Smooth muscle cell (in vitro differentiated cells): ENCODE measurements around the gene MOCS2. TPM values are rescaled to one million over a fixed set of nuclear protein-coding genes. Genes with fewer than 3 reads are reported as not detected.

Experiments
- DNase-seq: peaks from one replicate; lab custom pipeline; 2025; ENCODE audit not compliant: unreplicated experiment; lab: John Stamatoyannopoulos, UW
- H2AFZ ChIP-seq: fragments of 200-600 bp; sonication (generic); 2 replicates; pipeline ENCODE4 v1.6.0; 2016; ENCODE audit warnings: antibody characterized with exemption, low read depth, mild to moderate bottlenecking
- H3F3A ChIP-seq: fragments of 200-600 bp; sonication (generic); 2 replicates; pipeline ENCODE4 v1.6.0; 2017; ENCODE audit warnings: antibody characterized with exemption, low read depth
- H3K27ac ChIP-seq: fragments of 200-600 bp; sonication (generic); 2 replicates; pipeline ENCODE4 v1.5.1; 2016; ENCODE audit warnings: low read depth, mild to moderate bottlenecking
- H3K27me3 ChIP-seq: fragments of 200-600 bp; sonication (generic); 2 replicates; pipeline ENCODE4 v1.6.1; 2016; ENCODE audit warnings: low read depth, mild to moderate bottlenecking
- H3K36me3 ChIP-seq: fragments of 200-600 bp; sonication (generic); 2 replicates; pipeline ENCODE4 v1.5.1; 2016; ENCODE audit warnings: low read depth
- H3K4me1 ChIP-seq: fragments of 200-600 bp; sonication (generic); 2 replicates; pipeline ENCODE4 v1.5.1; 2016; ENCODE audit warnings: low read depth
- H3K4me2 ChIP-seq: fragments of 200-600 bp; sonication (generic); 2 replicates; pipeline ENCODE4 v1.6.0; 2016; ENCODE audit warnings: mild to moderate bottlenecking
- H3K4me3 ChIP-seq: fragments of 200-600 bp; sonication (generic); 2 replicates; pipeline ENCODE4 v1.5.1; 2016; ENCODE audit warnings: mild to moderate bottlenecking
- H3K79me2 ChIP-seq: fragments of 200-600 bp; sonication (generic); 2 replicates; pipeline ENCODE4 v1.6.0; 2016; ENCODE audit warnings: low read depth, mild to moderate bottlenecking
- H3K9ac ChIP-seq: fragments of 200-600 bp; sonication (generic); 2 replicates; pipeline ENCODE4 v1.6.0; 2016; ENCODE audit warnings: low read depth
- H3K9me3 ChIP-seq: fragments of 200-600 bp; sonication (generic); replicated peaks from 2 replicates; pipeline ENCODE4 v1.5.1; 2016; ENCODE audit warnings: low read depth
- H4K20me1 ChIP-seq: fragments of 200-600 bp; sonication (generic); 2 replicates; pipeline ENCODE4 v1.6.0; 2016; ENCODE audit warnings: low read depth
- WGBS: methylation state at CpG from one replicate; pipeline ENCODE4 v1.1.7; 2016; ENCODE audit warnings: low lambda C conversion rate; 5-methylcytosine and 5-hydroxymethylcytosine counted together
- polyA plus RNA-seq: library from polyadenylated mRNA; unstranded; fragments of >200 nt; fragmentation: Nextera tagmentation; extraction: Ambion mirVana; gene quantifications from 2 replicates; pipeline ENCODE4 v1.2.1, GENCODE V29; 2016
- total RNA-seq: library from RNA; depleted of rRNA; stranded (reverse); fragments of >200 nt; gene quantifications from 2 replicates; pipeline ENCODE4 v1.2.3, GENCODE V29; 2014
- TF ChIP-seq, protein P1 (sequence below): fragments of 200-600 bp; sonication (generic); IDR thresholded peaks from 2 replicates; pipeline ENCODE4 v1.5.1; 2017; ENCODE audit warnings: borderline replicate concordance, mild to moderate bottlenecking, antibody characterized with exemption; ENCODE audit not compliant: insufficient read depth, poor library complexity, severe bottlenecking

Gene MOCS2
- total and polyA plus RNA-seq, 2 experiments from 2014 or later, result 44.8 to 56.3 TPM

DNA sequence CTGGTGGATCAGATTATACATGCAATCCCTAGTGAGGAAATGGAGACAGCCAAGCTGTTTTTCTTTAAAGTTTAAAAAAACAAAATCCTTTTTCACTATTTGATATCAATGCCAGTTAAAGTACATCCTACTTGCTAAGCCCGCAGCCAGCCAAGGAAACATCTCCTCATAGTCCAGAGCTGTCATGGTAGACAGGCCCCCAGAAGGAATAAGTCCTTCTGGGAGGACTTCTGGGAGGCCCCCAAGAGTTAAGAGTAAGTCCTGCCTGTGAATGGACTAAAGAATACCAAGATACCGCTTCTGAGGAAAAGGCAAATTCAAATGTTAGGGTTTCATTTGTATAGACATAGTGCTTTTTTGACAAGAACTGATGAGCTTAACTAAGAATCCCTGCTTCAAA is 38.3 kb downstream of the MOCS2 start:
- DNase-seq, result no peak
- no peaks in the 10 kb centered on the region for H4K20me1 ChIP-seq
- no peaks in the 10 kb centered on the region for H3F3A ChIP-seq
- no peak overlapping the region for H3K4me3 ChIP-seq
- H2AFZ ChIP-seq, result peak overlapping the region; percentile 44
- no peaks in the 10 kb centered on the region for H3K27me3 ChIP-seq
- no peaks in the 10 kb centered on the region for H3K9me3 ChIP-seq
- H3K9ac ChIP-seq, result no peak overlapping the region
- no peaks in the 10 kb centered on the region for H3K79me2 ChIP-seq
- no peaks in the 10 kb centered on the region for H3K36me3 ChIP-seq
- 87% methylated on average over 2 of the region's 2 CpGs for WGBS
- TF ChIP-seq, protein P1, sequence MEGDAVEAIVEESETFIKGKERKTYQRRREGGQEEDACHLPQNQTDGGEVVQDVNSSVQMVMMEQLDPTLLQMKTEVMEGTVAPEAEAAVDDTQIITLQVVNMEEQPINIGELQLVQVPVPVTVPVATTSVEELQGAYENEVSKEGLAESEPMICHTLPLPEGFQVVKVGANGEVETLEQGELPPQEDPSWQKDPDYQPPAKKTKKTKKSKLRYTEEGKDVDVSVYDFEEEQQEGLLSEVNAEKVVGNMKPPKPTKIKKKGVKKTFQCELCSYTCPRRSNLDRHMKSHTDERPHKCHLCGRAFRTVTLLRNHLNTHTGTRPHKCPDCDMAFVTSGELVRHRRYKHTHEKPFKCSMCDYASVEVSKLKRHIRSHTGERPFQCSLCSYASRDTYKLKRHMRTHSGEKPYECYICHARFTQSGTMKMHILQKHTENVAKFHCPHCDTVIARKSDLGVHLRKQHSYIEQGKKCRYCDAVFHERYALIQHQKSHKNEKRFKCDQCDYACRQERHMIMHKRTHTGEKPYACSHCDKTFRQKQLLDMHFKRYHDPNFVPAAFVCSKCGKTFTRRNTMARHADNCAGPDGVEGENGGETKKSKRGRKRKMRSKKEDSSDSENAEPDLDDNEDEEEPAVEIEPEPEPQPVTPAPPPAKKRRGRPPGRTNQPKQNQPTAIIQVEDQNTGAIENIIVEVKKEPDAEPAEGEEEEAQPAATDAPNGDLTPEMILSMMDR, result no peak
- peak overlapping the region; percentile 26 for H3K4me2 ChIP-seq
- no peaks in the 10 kb centered on the region for H3K4me1 ChIP-seq
- peak overlapping the region; percentile 66 for H3K27ac ChIP-seq

DNA sequence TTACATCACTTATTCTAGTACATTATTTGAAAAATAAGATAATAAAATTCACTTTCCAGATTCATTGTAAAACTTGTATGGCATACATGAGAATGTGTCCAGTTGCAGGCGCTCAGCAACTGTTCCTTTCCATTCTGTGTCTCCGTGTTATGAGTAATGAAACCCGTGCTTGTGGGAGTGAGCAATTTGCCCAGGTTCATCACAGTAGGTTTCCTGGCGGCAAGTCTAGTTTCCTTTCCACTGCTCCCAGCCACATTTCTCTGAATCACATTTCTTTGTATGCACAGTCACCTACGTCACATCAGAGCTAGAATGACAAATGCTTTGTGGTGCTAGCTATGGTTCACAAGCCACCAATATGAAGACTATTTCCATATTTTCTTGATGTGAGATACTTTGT is 39.9 kb downstream of the MOCS2 start:
- DNase-seq, result no peak
- no peak overlapping the region for H3K27ac ChIP-seq
- H3K79me2 ChIP-seq, result no peaks in the 10 kb centered on the region
- H3F3A ChIP-seq, result no peaks in the 10 kb centered on the region
- no peak overlapping the region for H3K9ac ChIP-seq
- H2AFZ ChIP-seq, result no peak overlapping the region
- H3K4me1 ChIP-seq, result no peaks in the 10 kb centered on the region
- H4K20me1 ChIP-seq, result no peaks in the 10 kb centered on the region
- H3K4me2 ChIP-seq, result no peak overlapping the region
- 90% methylated on average over 5 of the region's 5 CpGs for WGBS
- H3K27me3 ChIP-seq, result no peaks in the 10 kb centered on the region
- H3K9me3 ChIP-seq, result no peaks in the 10 kb centered on the region
- no peak overlapping the region for H3K4me3 ChIP-seq
- TF ChIP-seq, protein P1, result no peak
- H3K36me3 ChIP-seq, result no peaks in the 10 kb centered on the region

DNA sequence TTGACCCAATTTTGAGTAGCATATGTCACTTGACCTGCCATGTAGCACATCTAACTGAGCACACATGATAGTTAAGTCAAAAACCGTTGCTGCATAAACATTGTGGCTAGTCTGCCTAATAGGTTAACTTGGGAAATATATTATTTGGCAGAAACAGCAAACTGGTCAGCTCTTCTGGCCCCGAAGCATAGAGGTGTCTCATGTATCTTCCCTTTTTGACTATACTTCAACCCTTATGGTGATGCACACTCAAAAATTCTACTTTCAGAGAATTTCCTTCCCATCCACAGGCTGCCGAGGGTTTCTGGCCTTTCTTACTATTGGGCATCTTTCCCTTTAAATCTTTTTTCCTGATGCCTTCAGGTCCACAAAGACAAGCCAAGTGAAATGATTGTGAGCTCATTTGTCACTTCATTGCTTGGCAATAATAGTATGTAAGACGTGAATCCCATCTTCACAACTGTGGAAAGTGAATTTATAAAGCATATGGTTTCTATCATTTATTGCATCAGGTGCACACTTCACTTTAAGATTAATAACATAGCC is 41.2 kb downstream of the MOCS2 start:
- Histone ChIP-seq H3K27me3 (no peaks in the 10 kb centered on the region), H3K4me2 (no peak overlapping the region), H4K20me1 (no peaks in the 10 kb centered on the region), H3K4me3 (no peak overlapping the region), H3K9ac (no peak overlapping the region), H2AFZ (no peak overlapping the region), H3F3A (no peaks in the 10 kb centered on the region), H3K9me3 (no peaks in the 10 kb centered on the region), H3K4me1 (no peaks in the 10 kb centered on the region), H3K79me2 (no peaks in the 10 kb centered on the region), H3K27ac (no peak overlapping the region), H3K36me3 (no peaks in the 10 kb centered on the region)
- no peak for DNase-seq
- TF ChIP-seq, protein P1, result no peak
- 90% methylated on average over 4 of the region's 4 CpGs for WGBS

DNA sequence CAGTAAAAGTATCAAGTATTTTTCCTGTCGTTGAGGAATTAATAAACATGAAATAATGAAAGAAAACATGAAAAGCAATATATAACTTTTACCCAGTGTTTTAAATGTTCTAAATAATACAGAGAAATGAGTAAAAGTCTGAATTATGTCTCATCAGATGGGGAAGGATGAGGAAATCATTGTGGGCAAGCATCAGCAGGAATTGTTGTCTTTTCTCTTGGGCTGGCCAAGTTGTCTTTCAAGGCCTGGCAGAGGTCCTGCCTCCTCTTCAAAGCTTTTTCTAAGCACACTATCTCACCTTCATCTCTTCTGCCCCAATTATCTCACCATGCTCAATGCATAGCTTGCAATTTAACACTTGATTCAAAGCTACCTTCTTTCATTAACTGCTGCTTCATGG is 41.9 kb downstream of the MOCS2 start:
- Histone ChIP-seq H3K4me2 (no peak overlapping the region), H3K9ac (no peak overlapping the region), H2AFZ (no peak overlapping the region), H3K4me3 (no peak overlapping the region), H3K27ac (no peak overlapping the region), H3K4me1 (no peaks in the 10 kb centered on the region), H3F3A (no peaks in the 10 kb centered on the region), H3K36me3 (no peaks in the 10 kb centered on the region), H4K20me1 (no peaks in the 10 kb centered on the region), H3K79me2 (no peaks in the 10 kb centered on the region), H3K27me3 (no peaks in the 10 kb centered on the region), H3K9me3 (no peaks in the 10 kb centered on the region)
- TF ChIP-seq, protein P1, result no peak
- DNase-seq, result no peak
- WGBS, result 2% methylated on average over 1 of the region's 1 CpG
